ENCODE measurements around the gene ERCC6. TPM values are rescaled to one million over a fixed set of nuclear protein-coding genes. Genes with fewer than 3 reads are reported as not detected.

The ERCC6 gene
- total RNA-seq, result 10 to 100 TPM; 26.6 to 57.1 TPM

- Mint-ChIP-seq H3K4me3 (peak within 1 kb of the TSS; percentile 90), H3K4me1 (peaks cover 31% of the 10 kb centered on the region), H3K27me3 (peaks cover 13% of the 10 kb centered on the region), H3K9me3 (no peaks in the 10 kb centered on the region), H3K27ac (peak within 1 kb of the TSS; percentile 93), H3K36me3 (ENCODE audit: low read depth) (peaks cover 29% of the 10 kb centered on the region)
- peak; percentile 91 for ATAC-seq (replicated peaks)
Measured at GRCh38 chr10:49538381-49539319, at the start of gene ERCC6. TSS of gene ERCC6 (minus strand) at chr10:49539121.

- no peak overlapping the region for H3K27ac Mint-ChIP-seq
- H3K36me3 Mint-ChIP-seq (ENCODE audit: low read depth), result no peaks in the 10 kb centered on the region
- no peak overlapping the region for H3K4me3 Mint-ChIP-seq
- peaks cover 4% of the 10 kb centered on the region for H3K9me3 Mint-ChIP-seq
- H3K27me3 Mint-ChIP-seq, result peaks cover 28% of the 10 kb centered on the region
- H3K4me1 Mint-ChIP-seq, result peaks cover under 1% of the 10 kb centered on the region
- no peak for ATAC-seq (replicated peaks)
Measured at GRCh38 chr10:49587981-49588380, 49.1 kb upstream of the ERCC6 start.

GRCh38 chr10:49585387-49585786 lies 46.5 kb upstream of the ERCC6 start:
- Mint-ChIP-seq H3K36me3 (ENCODE audit: low read depth) (no peaks in the 10 kb centered on the region), H3K27me3 (peaks cover 30% of the 10 kb centered on the region), H3K4me3 (no peak overlapping the region), H3K27ac (no peak overlapping the region), H3K4me1 (no peaks in the 10 kb centered on the region), H3K9me3 (peaks cover 4% of the 10 kb centered on the region)
- no peak for ATAC-seq (replicated peaks)

- ATAC-seq (replicated peaks), result no peak
- H3K36me3 Mint-ChIP-seq (ENCODE audit: low read depth), result no peaks in the 10 kb centered on the region
- peaks cover 34% of the 10 kb centered on the region for H3K27me3 Mint-ChIP-seq
- H3K4me3 Mint-ChIP-seq, result no peak overlapping the region
- no peak overlapping the region for H3K27ac Mint-ChIP-seq
- H3K9me3 Mint-ChIP-seq, result no peaks in the 10 kb centered on the region
- H3K4me1 Mint-ChIP-seq, result no peaks in the 10 kb centered on the region
Measured at GRCh38 chr10:49579621-49580020, 40.7 kb upstream of the ERCC6 start.

- Mint-ChIP-seq H3K27ac (no peak overlapping the region), H3K36me3 (ENCODE audit: low read depth) (no peaks in the 10 kb centered on the region), H3K9me3 (no peaks in the 10 kb centered on the region), H3K4me1 (no peaks in the 10 kb centered on the region), H3K4me3 (no peak overlapping the region), H3K27me3 (peaks cover 25% of the 10 kb centered on the region)
- ATAC-seq (replicated peaks), result no peak
Measured at GRCh38 chr10:49578392-49578791, 39.5 kb upstream of the ERCC6 start.

- peak; percentile 70 for ATAC-seq (replicated peaks)
- Mint-ChIP-seq H3K36me3 (ENCODE audit: low read depth) (no peaks in the 10 kb centered on the region), H3K27me3 (peaks cover 16% of the 10 kb centered on the region), H3K9me3 (no peaks in the 10 kb centered on the region), H3K27ac (no peak overlapping the region), H3K4me3 (no peak overlapping the region), H3K4me1 (no peaks in the 10 kb centered on the region)
Measured at GRCh38 chr10:49577182-49577925, 38.4 kb upstream of the ERCC6 start.

GRCh38 chr10:49575489-49576072 lies 36.7 kb upstream of the ERCC6 start:
- Mint-ChIP-seq H3K4me1 (no peaks in the 10 kb centered on the region), H3K27me3 (peaks cover 15% of the 10 kb centered on the region), H3K9me3 (no peaks in the 10 kb centered on the region), H3K4me3 (no peak overlapping the region), H3K36me3 (ENCODE audit: low read depth) (no peaks in the 10 kb centered on the region), H3K27ac (no peak overlapping the region)
- no peak for ATAC-seq (replicated peaks)

GRCh38 chr10:49572594-49573114 lies 33.7 kb upstream of the ERCC6 start:
- Mint-ChIP-seq H3K4me1 (no peaks in the 10 kb centered on the region), H3K4me3 (no peak overlapping the region), H3K36me3 (ENCODE audit: low read depth) (no peaks in the 10 kb centered on the region), H3K9me3 (no peaks in the 10 kb centered on the region), H3K27ac (no peak overlapping the region), H3K27me3 (peaks cover 11% of the 10 kb centered on the region)
- no peak for ATAC-seq (replicated peaks)

GRCh38 chr10:49571388-49571787 lies 32.5 kb upstream of the ERCC6 start:
- Mint-ChIP-seq H3K9me3 (no peaks in the 10 kb centered on the region), H3K27ac (no peak overlapping the region), H3K27me3 (peaks cover 13% of the 10 kb centered on the region), H3K36me3 (ENCODE audit: low read depth) (no peaks in the 10 kb centered on the region), H3K4me1 (no peaks in the 10 kb centered on the region), H3K4me3 (no peak overlapping the region)
- ATAC-seq (replicated peaks), result peak; percentile 35

GRCh38 chr10:49569031-49569631 lies 30.2 kb upstream of the ERCC6 start:
- peak overlapping the region; percentile 4 for H3K27ac Mint-ChIP-seq
- peaks cover 15% of the 10 kb centered on the region for H3K27me3 Mint-ChIP-seq
- H3K36me3 Mint-ChIP-seq (ENCODE audit: low read depth), result no peaks in the 10 kb centered on the region
- peak; percentile 14 for ATAC-seq (replicated peaks)
- H3K4me3 Mint-ChIP-seq, result no peak overlapping the region
- no peaks in the 10 kb centered on the region for H3K9me3 Mint-ChIP-seq
- no peaks in the 10 kb centered on the region for H3K4me1 Mint-ChIP-seq

- Mint-ChIP-seq H3K36me3 (ENCODE audit: low read depth) (no peaks in the 10 kb centered on the region), H3K4me3 (no peak overlapping the region), H3K9me3 (no peaks in the 10 kb centered on the region), H3K4me1 (no peaks in the 10 kb centered on the region), H3K27me3 (peaks cover 23% of the 10 kb centered on the region), H3K27ac (no peak overlapping the region)
- ATAC-seq (replicated peaks), result peak; percentile 70
Measured at GRCh38 chr10:49568235-49568634, 29.3 kb upstream of the ERCC6 start.

- no peaks in the 10 kb centered on the region for H3K4me1 Mint-ChIP-seq
Measured at GRCh38 chr10:49567810-49568209, 28.9 kb upstream of the ERCC6 start.

GRCh38 chr10:49564461-49565009 lies 25.6 kb upstream of the ERCC6 start:
- no peak for ATAC-seq (replicated peaks)
- H3K27ac Mint-ChIP-seq, result no peak overlapping the region
- no peak overlapping the region for H3K4me3 Mint-ChIP-seq
- peaks cover 39% of the 10 kb centered on the region for H3K27me3 Mint-ChIP-seq
- no peaks in the 10 kb centered on the region for H3K4me1 Mint-ChIP-seq
- no peaks in the 10 kb centered on the region for H3K9me3 Mint-ChIP-seq
- H3K36me3 Mint-ChIP-seq (ENCODE audit: low read depth), result no peaks in the 10 kb centered on the region

More at GRCh38 chr10:49567810-49568209, 28.9 kb upstream of the ERCC6 start:
- H3K27me3 Mint-ChIP-seq, result peaks cover 23% of the 10 kb centered on the region
- H3K9me3 Mint-ChIP-seq, result no peaks in the 10 kb centered on the region
- no peak overlapping the region for H3K27ac Mint-ChIP-seq
- no peak for ATAC-seq (replicated peaks)
- H3K36me3 Mint-ChIP-seq (ENCODE audit: low read depth), result no peaks in the 10 kb centered on the region
- no peak overlapping the region for H3K4me3 Mint-ChIP-seq

GRCh38 chr10:49562893-49563292 lies 24.0 kb upstream of the ERCC6 start:
- Mint-ChIP-seq H3K4me1 (no peaks in the 10 kb centered on the region), H3K27ac (no peak overlapping the region), H3K4me3 (no peak overlapping the region), H3K27me3 (peaks cover 44% of the 10 kb centered on the region), H3K9me3 (no peaks in the 10 kb centered on the region), H3K36me3 (ENCODE audit: low read depth) (no peaks in the 10 kb centered on the region)
- ATAC-seq (replicated peaks), result no peak

Measured in activated T-helper 17 cell treated with anti-CD3 and anti-CD28 coated beads, Interleukin-2, amount 50 U/mL, for 72 hours (primary cell).